H1 (cell line): ENCODE results near the gene PMM1. TPM values are rescaled to one million over a fixed set of nuclear protein-coding genes. Genes with fewer than 3 reads are reported as not detected.

Experiments used
- CTCF ChIA-PET: fragments of 300-600 bp; sonication (Branson Sonifier 250); formaldehyde crosslinking; loops from one replicate; lab custom pipeline; 2021; ENCODE audit not compliant: partially characterized antibody; lab: Charles Lee
- POLR2A ChIA-PET: fragments of 300-600 bp; sonication (Branson Sonifier 250); formaldehyde crosslinking; loops from one replicate; lab custom pipeline; 2021; ENCODE audit warnings: inconsistent platforms; ENCODE audit not compliant: partially characterized antibody; lab: Charles Lee
- DNase-seq, 2 experiments: peaks; one replicate each; pipeline versions ENCODE4 v3.0.0 to v3.0.0-alpha.2; 2010 to 2022; ENCODE audit warnings: low spot score in 2 of 2, low read depth in 1 of 2, mixed read lengths in 1 of 2
- FAIRE-seq: peaks from 2 replicates; lab custom pipeline; 2011; peaks lifted over from hg19 to GRCh38; lab: Jason Lieb, UNC
- H2AFZ ChIP-seq: 2 replicates; pipeline ENCODE4 v1.8.1; 2012; ENCODE audit warnings: low read length, inconsistent platforms
- H2AK5ac ChIP-seq: 2 replicates; pipeline ENCODE4 v1.6.1; 2013; ENCODE audit warnings: low read depth, low read length
- H2BK120ac ChIP-seq: replicated peaks from 2 replicates; pipeline ENCODE3; 2013; ENCODE audit warnings: low read depth, low read length, inconsistent platforms
- H2BK12ac ChIP-seq: 2 replicates; pipeline ENCODE4 v1.6.1; 2013; ENCODE audit warnings: low read depth, low read length
- H2BK15ac ChIP-seq: 2 replicates; pipeline ENCODE4 v1.6.1; 2013; ENCODE audit warnings: low read length
- H2BK20ac ChIP-seq: 2 replicates; pipeline ENCODE4 v1.6.1; 2013; ENCODE audit warnings: low read length
- H2BK5ac ChIP-seq: 2 replicates; pipeline ENCODE4 v1.6.1; 2013; ENCODE audit warnings: low read depth, low read length
- H3K14ac ChIP-seq: 2 replicates; pipeline ENCODE4 v1.6.1; 2013; ENCODE audit warnings: inconsistent platforms; ENCODE audit not compliant: insufficient read length
- H3K18ac ChIP-seq: 2 replicates; pipeline ENCODE4 v1.6.1; 2013; ENCODE audit warnings: low read length; ENCODE audit errors: extremely low read depth
- H3K23ac ChIP-seq: 2 replicates; pipeline ENCODE4 v1.6.1; 2013; ENCODE audit warnings: inconsistent platforms; ENCODE audit not compliant: insufficient read length
- H3K23me2 ChIP-seq: 2 replicates; pipeline ENCODE4 v1.6.1; 2013; ENCODE audit warnings: low read depth, low read length
- H3K27ac ChIP-seq: 2 replicates; pipeline ENCODE4 v1.6.1; 2011; ENCODE audit warnings: low read depth, low read length, inconsistent platforms
- H3K27me3 ChIP-seq, 4 experiments: replicated peaks in 1 of 4; 1 replicate in 1 of 4; 2 replicates in 3 of 4; pipeline versions ENCODE4 v1.6.1 to v1.8.1; 2011 to 2013; ENCODE audit warnings: low read length in 3 of 4, mild to moderate bottlenecking in 3 of 4, inconsistent platforms in 2 of 4, mixed read lengths in 2 of 4, moderate library complexity in 1 of 4; ENCODE audit not compliant: control insufficient read depth in 3 of 4, insufficient read depth in 3 of 4; ENCODE audit errors: extremely low read depth in 1 of 4
- H3K36me3 ChIP-seq, 4 experiments: 2 replicates each; pipeline versions ENCODE4 v1.6.1 to v1.8.1; 2011 to 2013; ENCODE audit warnings: mild to moderate bottlenecking in 4 of 4, low read length in 3 of 4, moderate library complexity in 2 of 4, control low read depth in 1 of 4, inconsistent platforms in 1 of 4; ENCODE audit not compliant: insufficient read depth in 4 of 4, control insufficient read depth in 2 of 4
- H3K4ac ChIP-seq: replicated peaks from 2 replicates; pipeline ENCODE3; 2013; ENCODE audit warnings: low read length, low read depth, mixed read lengths, inconsistent platforms; ENCODE audit not compliant: insufficient read length
- H3K4me1 ChIP-seq, 4 experiments: replicated peaks in 1 of 4; 1 replicate in 1 of 4; 2 replicates in 3 of 4; pipeline versions ENCODE4 v1.6.1 to v1.8.1; 2011 to 2013; ENCODE audit warnings: low read length in 3 of 4, inconsistent platforms in 2 of 4, mixed read lengths in 1 of 4; ENCODE audit not compliant: insufficient read depth in 4 of 4, control insufficient read depth in 3 of 4
- H3K4me2 ChIP-seq, 2 experiments: 2 replicates each; pipeline versions ENCODE4 v1.6.1 to v1.8.1; 2011 to 2013; ENCODE audit warnings: low read depth in 2 of 2, low read length in 2 of 2, control low read depth in 1 of 2, inconsistent platforms in 1 of 2, mild to moderate bottlenecking in 1 of 2; ENCODE audit not compliant: insufficient read depth in 1 of 2
- H3K4me3 ChIP-seq, 4 experiments: fragments of 200-600, 300-600 bp in 1 of 4; sonication (generic), shearing (Covaris generic), sonication (Bioruptor Twin) in 1 of 4; 2 replicates each; pipeline versions ENCODE4 v1.5.1 to v1.8.1; 2011 to 2016; ENCODE audit warnings: low read length in 4 of 4, low read depth in 3 of 4, control low read depth in 2 of 4, inconsistent platforms in 2 of 4, mild to moderate bottlenecking in 2 of 4, mixed read lengths in 1 of 4, moderate library complexity in 1 of 4; ENCODE audit not compliant: insufficient read depth in 2 of 4; ENCODE audit errors: extremely low read depth in 1 of 4
- H3K56ac ChIP-seq: replicated peaks from 2 replicates; pipeline ENCODE3; 2013; ENCODE audit warnings: low read depth, mild to moderate bottlenecking, mixed read lengths, low read length, inconsistent platforms; ENCODE audit not compliant: insufficient read length
- H3K79me1 ChIP-seq: 2 replicates; pipeline ENCODE4 v1.6.1; 2013; ENCODE audit warnings: low read depth, low read length, control low read depth
- H3K79me2 ChIP-seq, 2 experiments: 2 replicates each; pipeline versions ENCODE4 v1.6.1 to v1.8.1; 2012 to 2013; ENCODE audit warnings: low read length in 2 of 2, mild to moderate bottlenecking in 2 of 2, inconsistent platforms in 1 of 2; ENCODE audit not compliant: insufficient read depth in 2 of 2, control insufficient read depth in 1 of 2
- H3K9ac ChIP-seq, 4 experiments: replicated peaks in 1 of 4; 1 replicate in 1 of 4; 2 replicates in 3 of 4; pipeline versions ENCODE4 v1.6.1 to v1.8.1; 2011 to 2013; ENCODE audit warnings: low read depth in 3 of 4, low read length in 3 of 4, control low read depth in 2 of 4, mild to moderate bottlenecking in 2 of 4, moderate library complexity in 2 of 4, inconsistent platforms in 1 of 4; ENCODE audit errors: extremely low read depth in 1 of 4
- H3K9me3 ChIP-seq, 2 experiments: 2 replicates each; pipeline versions ENCODE4 v1.6.1 to v1.8.1; 2012 to 2013; ENCODE audit warnings: mild to moderate bottlenecking in 2 of 2, moderate library complexity in 2 of 2, control low read depth in 1 of 2, inconsistent platforms in 1 of 2, low read depth in 1 of 2, low read length in 1 of 2, mixed read lengths in 1 of 2; ENCODE audit not compliant: insufficient read depth in 2 of 2
- H4K20me1 ChIP-seq, 2 experiments: replicated peaks in 1 of 2; 2 replicates each; pipeline versions ENCODE3 to v1.8.1; 2011 to 2013; ENCODE audit warnings: inconsistent platforms in 2 of 2, low read length in 2 of 2, mild to moderate bottlenecking in 1 of 2; ENCODE audit not compliant: insufficient read depth in 2 of 2, control insufficient read depth in 1 of 2
- H4K5ac ChIP-seq: 2 replicates; pipeline ENCODE4 v1.6.1; 2013; ENCODE audit warnings: low read length, low read depth, mixed read lengths, inconsistent platforms; ENCODE audit not compliant: insufficient read length
- H4K8ac ChIP-seq: 2 replicates; pipeline ENCODE4 v1.8.0; 2013; ENCODE audit warnings: mild to moderate bottlenecking, moderate library complexity, low read length, inconsistent platforms; ENCODE audit not compliant: insufficient read depth; ENCODE audit errors: extremely low read depth
- H4K91ac ChIP-seq: replicated peaks from 2 replicates; pipeline ENCODE3; 2013; ENCODE audit warnings: low read length, mixed read lengths, inconsistent platforms; ENCODE audit not compliant: insufficient read length
- ATF2 ChIP-seq: IDR thresholded peaks from 2 replicates; pipeline ENCODE4 v1.6.1; 2012; ENCODE audit warnings: low read length, inconsistent platforms
- BRCA1 ChIP-seq: IDR thresholded peaks from 2 replicates; pipeline ENCODE4 v1.6.1; 2012; ENCODE audit warnings: low read depth, low read length, improper control_type of control experiment
- CREB1 ChIP-seq: IDR thresholded peaks from 2 replicates; pipeline ENCODE4 v1.6.1; 2012; ENCODE audit warnings: inconsistent platforms
- EGR1 ChIP-seq: IDR thresholded peaks from 2 replicates; pipeline ENCODE4 v1.6.1; 2011; ENCODE audit warnings: low read depth, low read length, borderline replicate concordance
- EZH2 ChIP-seq: fragments of 200-600 bp; sonication (generic); IDR thresholded peaks from 2 replicates; pipeline ENCODE4 v1.7.1; 2012; ENCODE audit warnings: low read depth, mild to moderate bottlenecking, moderate library complexity, low read length, inconsistent platforms; ENCODE audit not compliant: severe bottlenecking
- HDAC2 ChIP-seq, 2 experiments: fragments of 300-600 bp in 1 of 2; sonication (generic) in 1 of 2; IDR thresholded peaks; 2 replicates each; pipeline ENCODE4 v1.6.1; 2011 to 2012; ENCODE audit warnings: low read depth in 2 of 2, low read length in 2 of 2, mild to moderate bottlenecking in 2 of 2, moderate library complexity in 2 of 2, borderline replicate concordance in 1 of 2, inconsistent platforms in 1 of 2
- KDM4A ChIP-seq: IDR thresholded peaks from one replicate; pipeline ENCODE4 v1.7.1; 2012; ENCODE audit warnings: low read depth, mild to moderate bottlenecking, moderate library complexity, low read length, inconsistent platforms; ENCODE audit not compliant: severe bottlenecking
- NANOG ChIP-seq: IDR thresholded peaks from 2 replicates; pipeline ENCODE4 v1.6.1; 2011; ENCODE audit warnings: low read length, low read depth, mild to moderate bottlenecking, inconsistent platforms; ENCODE audit not compliant: insufficient read depth, poor library complexity, severe bottlenecking
- POLR2A ChIP-seq, 2 experiments: IDR thresholded peaks; 1 replicate in 1 of 2; 2 replicates in 1 of 2; pipeline ENCODE4 v1.6.1; 2011; ENCODE audit warnings: low read depth in 2 of 2, low read length in 2 of 2, mild to moderate bottlenecking in 2 of 2; ENCODE audit errors: control extremely low read depth in 1 of 2
- RAD21 ChIP-seq, 2 experiments: IDR thresholded peaks in 1 of 2; conservative IDR thresholded peaks in 1 of 2; 2 replicates each; pipeline ENCODE4 v1.6.1; 2011; ENCODE audit warnings: low read depth in 2 of 2, low read length in 2 of 2, improper control_type of control experiment in 1 of 2, inconsistent platforms in 1 of 2, mild to moderate bottlenecking in 1 of 2, moderate library complexity in 1 of 2
- SIN3A ChIP-seq, 2 experiments: IDR thresholded peaks in 1 of 2; conservative IDR thresholded peaks in 1 of 2; 2 replicates each; pipeline ENCODE4 v1.6.1; 2011 to 2012; ENCODE audit warnings: low read length in 2 of 2, improper control_type of control experiment in 1 of 2, low read depth in 1 of 2, mild to moderate bottlenecking in 1 of 2
- WGBS, 2 experiments: shearing (Covaris generic) in 1 of 2; methylation state at CpG; one replicate each; pipeline versions ENCODE4 v1.1.6 to v1.1.7; 2013 to 2015; ENCODE audit warnings: low lambda C conversion rate in 2 of 2, mixed read lengths in 2 of 2, inconsistent platforms in 1 of 2, low coverage in 1 of 2, missing lambda C conversion rate in 1 of 2; ENCODE audit not compliant: insufficient replicate concordance in 2 of 2, insufficient coverage in 1 of 2, insufficient read length in 1 of 2; ENCODE audit errors: extremely low coverage in 1 of 2, missing lambda C conversion rate in 1 of 2; 5-methylcytosine and 5-hydroxymethylcytosine counted together
- polyA plus RNA-seq, 7 experiments: library from polyadenylated mRNA; depleted of rRNA in 3 of 7; stranded (reverse) in 5 of 7; unstranded in 2 of 7; fragments of >200 nt in 5 of 7; fragments of 200-250 nt in 2 of 7; gene quantifications; 1 replicate in 5 of 7; 2 replicates in 1 of 7; 4 replicates in 1 of 7; pipeline versions ENCODE4 v1.2.1 to v1.2.3, GENCODE V29; 2011 to 2013; ENCODE audit warnings: missing spikeins in 2 of 7, mixed read lengths in 2 of 7
- total RNA-seq: library from RNA; stranded (reverse); fragmentation: NEBNext Ultra II Directional; extraction: Animal tissue kit (Norgen Biotek cat#: 25700); gene quantifications from 2 replicates; pipeline ENCODE4 v1.2.1, GENCODE V29; 2021

PMM1 gene
- total and polyA plus RNA-seq, 2 of the 8 experiments (the other 6 are each of a cell fraction or from before 2014, with no cell fraction given), result 11.3 to 20.0 TPM

- peaks cover 0 to 8% (median 4%) of the 10 kb centered on the region in 4 experiments; a peak in 4 of 7 replicates for H3K4me1 ChIP-seq
- ChIA-PET CTCF (interaction anchor here (0.6 to 8.0 kb wide), 3 partner anchors 10 to 86 kb away, joined by 3 to 63 read pairs (median 29); no protein-coding TSS in a partner anchor), POLR2A (interaction anchor here (0.7 to 4.2 kb wide), 2 partner anchors 9 to 141 kb away, joined by 4 to 42 read pairs; partner anchors contain the start of gene TOB2)
- H4K20me1 ChIP-seq, result no peaks in the 10 kb centered on the region
- H4K91ac ChIP-seq, result no peak overlapping the region
- no peaks in the 10 kb centered on the region for H3K27me3 ChIP-seq
- H4K5ac ChIP-seq, result no peak overlapping the region
- H2BK12ac ChIP-seq, result no peak overlapping the region
- H2AK5ac ChIP-seq, result no peak overlapping the region
- no peak overlapping the region for H3K18ac ChIP-seq
- no peak overlapping the region for H4K8ac ChIP-seq
- H2BK5ac ChIP-seq, result no peak overlapping the region
- H3K79me1 ChIP-seq, result no peaks in the 10 kb centered on the region
- H3K14ac ChIP-seq, result no peak overlapping the region
- H3K79me2 ChIP-seq, result no peaks in the 10 kb centered on the region
- H3K4me3 ChIP-seq, result no peak overlapping the region
- no peak overlapping the region for H3K27ac ChIP-seq
- no peak for FAIRE-seq
- peaks cover 6% of the 10 kb centered on the region; the same call in 1 of the 2 replicates for H3K23me2 ChIP-seq
- no peak overlapping the region for H3K9ac ChIP-seq
- no peak overlapping the region for H3K4me2 ChIP-seq
- H3K23ac ChIP-seq, result no peak overlapping the region
- no peak overlapping the region for H3K4ac ChIP-seq
- H2AFZ ChIP-seq, result no peak overlapping the region
- H3K56ac ChIP-seq, result no peak overlapping the region
- DNase-seq, result no peak
- no peak overlapping the region for H2BK120ac ChIP-seq
- no peaks in the 10 kb centered on the region for H3K9me3 ChIP-seq
- H2BK15ac ChIP-seq, result no peak overlapping the region
- no peaks in the 10 kb centered on the region for H3K36me3 ChIP-seq
- H2BK20ac ChIP-seq, result no peak overlapping the region
- WGBS, 2 experiments, result 99% methylated on average over 7 of the region's 7 CpGs; no CpG with 5 or more reads in 1 of the 2 experiments
- TF ChIP-seq POLR2A (IDR thresholded peaks at IDR 0.05; ENCODE audit: control extremely low read depth in 1 of 2, low read depth in 2 of 2, low read length in 2 of 2), result no peak
- no peak for TF ChIP-seq EGR1
- TF ChIP-seq SIN3A (conservative IDR thresholded peaks at IDR 0.05 in 1 of 2, IDR thresholded peaks at IDR 0.05 in 1 of 2; ENCODE audit: low read depth in 1 of 2, low read length in 2 of 2), result no peak
- no peak for TF ChIP-seq NANOG
- no peak for TF ChIP-seq KDM4A
- TF ChIP-seq HDAC2 (IDR thresholded peaks at IDR 0.05; ENCODE audit: borderline replicate concordance in 1 of 2, low read depth in 2 of 2, low read length in 2 of 2), result no peak
- TF ChIP-seq ATF2, result no peak
- no peak for TF ChIP-seq CREB1
- TF ChIP-seq EZH2, result no peak
- TF ChIP-seq BRCA1, result no peak
- no peak for TF ChIP-seq RAD21 (IDR thresholded peaks at IDR 0.05 in 1 of 2, conservative IDR thresholded peaks at IDR 0.05 in 1 of 2; ENCODE audit: low read depth in 2 of 2, low read length in 2 of 2)
Measured at GRCh38 chr22:41587347-41587723, 2.3 kb downstream of the PMM1 start.
